ENCODE results near the gene OLFML2A. TPM values are rescaled to one million over a fixed set of nuclear protein-coding genes. Genes with fewer than 3 reads are reported as not detected.
"Not testable (repeated sequence)": the region's sequence is repeated elsewhere in the genome, so short reads cannot be mapped to it uniquely, and the experiment has no call there.

Gene OLFML2A
- total RNA-seq, 2 donors from 2014 or later: not detected

DNA sequence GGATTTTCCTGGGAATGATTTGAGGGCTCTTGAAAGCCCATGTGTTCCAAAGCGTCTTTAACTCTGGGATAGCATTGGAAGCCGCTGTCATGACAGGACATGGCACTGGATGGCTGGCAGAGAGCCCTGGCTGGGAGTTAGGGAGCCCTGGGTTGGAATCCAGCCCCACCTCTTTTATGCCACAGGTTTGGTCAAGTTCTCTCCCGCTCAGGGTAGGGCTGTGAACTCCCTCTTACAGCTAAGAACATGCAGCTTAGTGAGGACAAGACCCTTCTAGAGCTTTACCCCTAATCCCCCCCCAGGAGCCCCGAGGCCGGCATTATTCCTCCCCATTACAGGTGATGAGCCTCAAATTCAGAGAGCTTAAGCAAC, 37.2 kb downstream of the OLFML2A start:
- Mint-ChIP-seq H3K4me3 (no peak overlapping the region), H3K27me3 (ENCODE audit: low read depth) (peaks cover 18% of the 10 kb centered on the region), H3K9me3 (no peaks in the 10 kb centered on the region), H3K4me1 (ENCODE audit: low read depth) (peaks cover 13% of the 10 kb centered on the region), H3K36me3 (ENCODE audit: insufficient read depth in 2 of 2) (no peaks in the 10 kb centered on the region), H3K27ac (no peak overlapping the region)
- no peak for DNase-seq
- no peak for ATAC-seq (replicated peaks in 1 of 2)

DNA sequence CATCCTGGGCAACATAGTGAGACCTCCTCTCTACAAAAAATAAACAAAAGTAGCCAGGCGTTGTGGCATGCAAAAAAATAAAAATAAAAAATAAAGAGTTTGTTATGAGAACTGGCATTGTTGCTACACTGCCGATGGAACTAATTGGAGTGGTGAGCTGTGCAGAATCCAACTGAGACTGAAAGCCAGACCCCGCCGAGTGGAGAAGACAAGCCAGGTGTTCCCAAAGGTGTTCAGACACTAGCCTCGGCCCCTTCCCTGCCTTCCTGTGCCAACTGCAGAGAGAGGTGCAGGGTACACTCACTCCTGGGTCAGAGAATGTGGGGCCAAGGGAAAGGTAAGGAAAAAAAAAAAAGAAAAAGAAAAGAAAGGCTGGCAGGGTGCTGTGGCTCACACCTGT, 38.7 kb downstream of the OLFML2A start:
- H3K4me1 Mint-ChIP-seq (ENCODE audit: low read depth): peaks cover 13% of the 10 kb centered on the region
- no peaks in the 10 kb centered on the region for H3K36me3 Mint-ChIP-seq (ENCODE audit: insufficient read depth in 2 of 2)
- DNase-seq (no peak), ATAC-seq (replicated peaks in 1 of 2) (no peak)
- no peak overlapping the region for H3K27ac Mint-ChIP-seq
- no peaks in the 10 kb centered on the region for H3K9me3 Mint-ChIP-seq
- peaks cover 18% of the 10 kb centered on the region for H3K27me3 Mint-ChIP-seq (ENCODE audit: low read depth)
- H3K4me3 Mint-ChIP-seq: no peak overlapping the region

DNA sequence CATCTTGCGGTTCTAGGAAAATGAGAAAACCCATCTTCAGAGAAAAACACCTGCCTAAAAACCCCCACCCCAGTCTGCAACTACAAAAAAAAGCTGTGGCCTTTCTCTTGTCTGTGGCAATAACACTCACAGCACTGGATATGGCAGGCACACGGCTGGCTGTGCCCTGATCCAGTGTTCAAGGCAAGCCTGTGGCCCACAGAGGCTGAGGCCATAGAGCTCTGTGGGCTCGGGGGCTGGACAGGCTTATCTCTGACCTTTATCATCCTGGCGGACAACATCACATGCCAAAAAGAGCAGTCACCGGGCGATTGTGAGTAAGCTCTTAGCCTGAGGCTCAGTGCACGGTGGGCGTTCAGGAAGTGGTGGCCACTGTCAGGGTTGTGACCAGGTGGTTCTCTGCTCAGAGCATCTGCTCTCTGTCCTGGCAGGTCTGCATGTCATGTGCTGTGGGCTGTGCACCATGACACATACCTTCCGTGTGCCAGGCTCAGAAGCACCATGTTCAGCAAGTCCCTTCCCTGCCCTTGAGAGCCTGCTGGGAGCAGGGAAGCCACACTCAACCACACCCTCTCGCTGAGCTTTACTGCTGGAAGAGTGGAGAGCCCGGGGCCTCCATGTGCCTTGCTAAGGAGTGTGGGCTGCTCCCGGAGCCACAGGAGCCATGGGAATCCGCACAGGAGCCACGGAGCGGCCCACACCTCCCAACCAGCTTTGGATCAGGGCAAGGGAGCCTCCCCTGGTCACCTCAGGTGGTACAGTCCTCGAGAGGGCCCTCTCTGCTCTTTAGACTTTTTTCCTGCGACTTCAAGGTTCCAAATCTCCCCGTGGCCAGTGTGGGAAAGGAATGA, 41.7 kb downstream of the OLFML2A start:
- DNase-seq: peak; percentile 22 to 46
- Mint-ChIP-seq H3K4me3 (peak overlapping the region in 1 of 2 donors; percentile 36), H3K4me1 (ENCODE audit: low read depth) (peaks cover 8% of the 10 kb centered on the region), H3K27ac (no peak overlapping the region), H3K36me3 (ENCODE audit: insufficient read depth in 2 of 2) (no peaks in the 10 kb centered on the region), H3K27me3 (ENCODE audit: low read depth) (peaks cover 18% of the 10 kb centered on the region), H3K9me3 (no peaks in the 10 kb centered on the region)
- peak; percentile 95 to 96 for ATAC-seq (replicated peaks in 1 of 2)

DNA sequence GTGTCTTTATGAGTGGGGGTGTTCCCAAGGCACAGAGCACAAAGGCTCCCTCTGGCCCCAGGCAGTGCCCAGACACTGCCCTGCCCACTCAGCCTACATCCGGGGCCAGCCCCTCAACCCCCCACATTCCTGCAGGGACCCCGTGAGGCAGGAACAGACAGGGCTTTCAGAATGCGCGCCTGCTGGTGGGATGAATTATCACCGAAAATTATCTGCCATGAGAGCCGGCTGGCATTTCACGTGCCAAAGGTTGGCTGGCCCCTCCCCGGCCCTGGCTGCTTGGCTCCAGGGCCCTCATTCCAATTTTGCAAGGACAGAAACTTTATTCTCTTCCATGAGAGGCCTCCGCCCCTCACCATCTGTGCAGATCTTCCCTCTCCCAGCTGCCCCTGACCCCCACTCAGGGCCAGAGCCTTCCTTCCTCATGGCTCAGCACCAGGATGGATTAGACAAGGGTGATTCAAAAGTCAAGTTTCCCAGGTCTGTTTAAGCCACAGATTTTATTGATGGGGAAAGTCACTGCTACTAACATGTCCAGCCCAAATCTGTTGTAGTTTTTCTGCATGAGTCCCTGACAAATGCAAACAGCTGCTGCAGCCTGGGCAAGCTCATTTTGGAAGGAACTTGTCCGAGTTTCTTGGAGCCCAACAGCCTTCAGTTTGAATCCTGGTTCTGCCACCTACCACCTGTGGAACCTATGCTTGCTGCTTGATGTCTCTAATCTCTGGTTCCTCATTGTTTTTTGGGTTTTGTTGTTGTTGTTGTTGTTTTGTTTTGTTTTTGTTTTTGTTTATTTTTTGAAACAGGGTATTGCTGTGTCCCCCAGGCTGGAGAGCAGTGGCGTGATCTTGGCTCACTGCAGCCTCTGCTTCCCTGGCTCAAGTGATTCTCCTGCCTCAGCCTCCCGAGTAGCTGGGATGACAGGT, 44.0 kb downstream of the OLFML2A start:
- Mint-ChIP-seq H3K4me3 (no peak overlapping the region), H3K27ac (no peak overlapping the region), H3K27me3 (ENCODE audit: low read depth) (peaks cover 18% of the 10 kb centered on the region), H3K9me3 (no peaks in the 10 kb centered on the region), H3K4me1 (ENCODE audit: low read depth) (peaks cover 8% of the 10 kb centered on the region), H3K36me3 (ENCODE audit: insufficient read depth in 2 of 2) (no peaks in the 10 kb centered on the region)
- ATAC-seq (replicated peaks in 1 of 2) (no peak), DNase-seq (no peak)

DNA sequence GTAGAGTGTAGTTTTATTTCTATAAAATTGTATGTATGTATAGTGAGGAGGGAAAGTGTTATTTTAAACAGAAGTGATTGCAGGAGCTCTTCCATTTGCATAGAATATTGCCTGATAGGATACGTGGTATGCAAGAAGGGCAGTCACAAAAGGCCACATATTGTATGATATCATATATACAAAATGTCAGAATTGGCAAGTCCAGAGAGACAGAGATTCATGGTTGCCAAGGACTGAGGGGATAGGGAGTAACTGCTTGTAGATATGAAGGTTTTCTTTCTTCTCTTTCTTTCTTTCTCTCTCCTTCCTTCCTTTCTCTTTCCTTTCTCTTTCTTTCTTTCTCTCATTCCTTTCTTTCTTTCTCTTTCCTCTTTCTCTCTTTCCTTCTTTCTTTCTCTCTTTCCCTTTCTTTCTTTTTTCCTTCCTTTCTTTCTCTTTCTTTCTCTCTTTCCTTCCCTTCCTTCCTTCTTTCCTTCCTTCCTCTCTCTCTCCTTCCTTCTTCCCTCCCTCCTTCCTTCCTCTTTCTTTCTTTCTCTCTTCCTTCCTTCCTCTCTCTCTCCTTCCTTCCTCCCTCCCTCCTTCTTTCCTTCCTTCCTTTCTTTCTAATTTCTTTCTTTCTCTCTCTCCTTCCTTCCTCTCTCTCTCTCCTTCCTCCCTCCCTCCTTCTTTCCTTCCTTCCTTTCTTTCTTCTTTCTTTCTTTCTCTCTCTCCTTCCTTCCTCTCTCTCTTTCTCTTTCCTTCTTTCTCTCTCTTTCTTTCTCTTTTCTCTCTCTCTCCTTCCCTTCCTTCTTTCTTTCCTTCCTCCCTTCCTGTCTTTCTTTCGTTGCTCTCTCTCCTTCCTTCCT, 51.8 kb downstream of the OLFML2A start:
- ATAC-seq (replicated peaks in 1 of 2): no peak
- Mint-ChIP-seq H3K27ac (no peak overlapping the region), H3K27me3 (ENCODE audit: low read depth) (peaks cover 8% of the 10 kb centered on the region), H3K9me3 (peaks cover 0 to 2% of the 10 kb centered on the region in 2 donors), H3K36me3 (ENCODE audit: insufficient read depth in 2 of 2) (no peaks in the 10 kb centered on the region), H3K4me3 (no peak overlapping the region), H3K4me1 (ENCODE audit: low read depth) (no peaks in the 10 kb centered on the region)
- no peak for DNase-seq

DNA sequence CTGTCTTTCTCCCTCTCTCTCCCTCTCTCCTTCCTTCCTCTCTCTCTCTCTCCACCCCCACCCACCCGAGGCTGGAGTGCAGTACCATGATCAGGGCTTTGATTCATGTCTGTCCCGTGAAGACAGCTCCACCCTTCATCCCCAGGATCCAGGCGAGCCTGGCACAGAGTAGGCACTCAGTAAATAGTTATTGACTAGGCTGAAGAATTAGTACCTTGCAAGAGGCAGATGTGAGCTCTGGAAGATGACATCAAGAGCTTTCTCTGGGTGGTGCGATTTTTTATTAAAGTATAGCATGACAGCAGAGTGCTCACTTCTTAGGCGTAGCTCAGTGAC, 52.4 kb downstream of the OLFML2A start:
- ATAC-seq (replicated peaks in 1 of 2) (no peak), DNase-seq (no peak)
- no peaks in the 10 kb centered on the region for H3K36me3 Mint-ChIP-seq (ENCODE audit: insufficient read depth in 2 of 2)
- H3K4me1 Mint-ChIP-seq (ENCODE audit: low read depth): no peaks in the 10 kb centered on the region
- H3K4me3 Mint-ChIP-seq: no peak overlapping the region
- no peak overlapping the region for H3K27ac Mint-ChIP-seq
- H3K27me3 Mint-ChIP-seq (ENCODE audit: low read depth): peaks cover 8% of the 10 kb centered on the region
- H3K9me3 Mint-ChIP-seq: peaks cover 0 to 2% of the 10 kb centered on the region in 2 donors

DNA sequence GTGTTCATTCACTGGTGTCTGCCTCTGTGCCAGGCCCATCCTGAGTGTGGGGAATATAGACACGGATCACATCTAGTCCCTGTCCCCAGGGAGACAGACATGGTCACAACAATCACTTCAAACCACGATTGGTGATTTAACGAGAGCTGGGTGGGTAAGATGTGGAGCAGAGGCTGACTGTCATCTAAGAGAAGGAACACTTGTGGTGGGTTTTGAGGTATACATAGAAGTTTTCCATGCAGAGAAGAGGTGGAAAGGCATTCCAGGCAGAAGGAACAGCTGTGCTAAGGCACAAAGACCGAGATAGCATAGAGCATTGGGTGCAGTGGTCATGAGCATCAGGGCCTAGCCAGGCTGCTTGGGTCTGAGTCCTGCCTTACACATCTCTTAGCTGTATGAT, 53.7 kb downstream of the OLFML2A start:
- no peaks in the 10 kb centered on the region for H3K36me3 Mint-ChIP-seq (ENCODE audit: insufficient read depth in 2 of 2)
- H3K27me3 Mint-ChIP-seq (ENCODE audit: low read depth): peaks cover 9% of the 10 kb centered on the region
- H3K27ac Mint-ChIP-seq: no peak overlapping the region
- H3K4me3 Mint-ChIP-seq: no peak overlapping the region
- ATAC-seq (replicated peaks in 1 of 2) (no peak), DNase-seq (no peak)
- no peaks in the 10 kb centered on the region for H3K4me1 Mint-ChIP-seq (ENCODE audit: low read depth)
- H3K9me3 Mint-ChIP-seq: peaks cover 0 to 2% of the 10 kb centered on the region in 2 donors

DNA sequence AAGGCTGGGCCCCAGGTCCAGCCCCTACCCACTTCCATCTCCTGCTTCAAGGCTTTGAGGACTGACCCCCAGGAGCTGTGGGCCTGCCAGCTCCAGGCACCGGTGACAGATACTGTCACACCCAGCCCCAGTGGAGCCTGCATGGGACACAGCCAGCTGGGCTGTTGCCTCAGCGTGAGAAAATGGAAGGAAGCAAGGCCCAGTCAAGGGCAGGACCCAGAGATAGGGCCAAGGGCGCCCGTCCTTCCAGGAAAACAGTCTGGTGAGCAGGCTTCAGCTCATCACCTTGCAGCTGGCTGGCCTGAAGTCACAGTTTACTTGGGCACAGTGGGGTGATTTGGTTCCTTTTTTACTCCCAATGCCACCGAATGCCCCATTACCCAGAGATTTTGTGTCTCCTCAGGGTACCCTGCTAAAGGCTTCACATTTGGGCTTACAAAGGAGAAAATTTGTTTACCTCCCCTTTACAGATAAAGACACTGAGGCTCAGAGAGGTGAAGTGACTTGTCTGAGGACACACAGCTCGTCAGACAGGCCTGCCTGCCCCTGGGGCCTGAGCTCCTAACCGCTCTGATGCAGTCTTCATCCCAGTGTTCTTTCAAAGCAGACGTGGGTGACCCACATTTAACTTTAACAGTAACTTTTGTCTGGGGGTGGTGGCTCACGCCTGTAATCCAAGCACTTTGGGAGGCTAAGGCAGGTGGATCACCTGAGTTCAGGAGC, 54.9 kb downstream of the OLFML2A start:
- Mint-ChIP-seq H3K27me3 (ENCODE audit: low read depth) (peaks cover 14% of the 10 kb centered on the region), H3K4me1 (ENCODE audit: low read depth) (no peaks in the 10 kb centered on the region), H3K4me3 (no peak overlapping the region), H3K36me3 (ENCODE audit: insufficient read depth in 2 of 2) (no peaks in the 10 kb centered on the region), H3K9me3 (no peaks in the 10 kb centered on the region), H3K27ac (no peak overlapping the region)
- DNase-seq (no peak), ATAC-seq (replicated peaks in 1 of 2) (no peak)

DNA sequence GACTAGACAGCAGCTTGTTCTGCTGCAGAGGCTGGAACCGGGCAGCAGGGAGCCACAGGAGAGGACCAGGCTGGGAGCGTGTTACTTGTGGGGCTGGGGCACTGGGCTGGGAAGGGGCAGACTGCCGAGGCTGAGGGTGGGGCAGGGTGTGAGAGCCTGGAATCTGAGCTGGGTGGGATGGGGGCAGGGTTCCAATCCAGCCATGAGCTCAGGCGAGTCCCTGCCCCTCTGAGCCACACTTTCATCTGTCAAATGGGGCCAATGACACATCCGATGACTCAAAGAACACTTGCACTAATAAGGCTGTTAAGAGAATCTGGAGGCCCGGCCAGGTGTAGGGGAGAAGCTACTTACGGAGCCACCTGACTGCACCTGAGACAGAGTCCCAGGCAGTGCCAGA, 57.7 kb downstream of the OLFML2A start:
- H3K4me1 Mint-ChIP-seq (ENCODE audit: low read depth): no peaks in the 10 kb centered on the region
- H3K27ac Mint-ChIP-seq: no peak overlapping the region
- no peak for DNase-seq
- no peak for ATAC-seq (replicated peaks in 1 of 2)
- H3K27me3 Mint-ChIP-seq (ENCODE audit: low read depth): peaks cover 34% of the 10 kb centered on the region
- no peak overlapping the region for H3K4me3 Mint-ChIP-seq
- no peaks in the 10 kb centered on the region for H3K36me3 Mint-ChIP-seq (ENCODE audit: insufficient read depth in 2 of 2)
- no peaks in the 10 kb centered on the region for H3K9me3 Mint-ChIP-seq

DNA sequence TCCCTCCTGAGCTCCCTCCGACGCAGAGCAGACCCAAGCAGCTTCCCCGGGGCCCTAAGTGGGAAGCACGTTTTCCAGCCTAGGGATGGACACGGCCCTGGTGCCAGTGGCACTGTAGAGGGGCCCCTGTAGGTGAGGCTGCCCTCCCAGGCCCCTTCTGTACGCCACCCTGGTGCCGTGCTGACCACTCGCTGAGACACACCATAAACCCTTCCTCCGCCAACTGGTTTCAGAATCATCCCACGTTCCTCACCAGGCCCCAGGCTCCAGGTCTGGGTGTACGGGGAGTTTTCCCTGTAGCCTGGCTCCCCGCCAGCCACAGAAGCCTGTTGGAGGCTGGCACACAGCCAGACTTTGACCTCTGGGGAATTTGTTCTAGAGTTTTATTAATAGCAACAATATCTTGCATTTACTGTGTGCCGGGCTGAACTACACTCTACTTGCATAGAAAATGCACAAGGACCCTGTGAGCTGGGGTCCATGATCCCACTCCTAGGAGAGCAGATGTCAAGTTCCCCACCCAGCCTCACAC, 58.2 kb downstream of the OLFML2A start:
- DNase-seq: no peak
- H3K27me3 Mint-ChIP-seq (ENCODE audit: low read depth): peaks cover 35% of the 10 kb centered on the region
- H3K4me3 Mint-ChIP-seq: no peak overlapping the region
- no peaks in the 10 kb centered on the region for H3K4me1 Mint-ChIP-seq (ENCODE audit: low read depth)
- H3K36me3 Mint-ChIP-seq (ENCODE audit: insufficient read depth in 2 of 2): no peaks in the 10 kb centered on the region
- no peak for ATAC-seq (replicated peaks in 1 of 2)
- no peak overlapping the region for H3K27ac Mint-ChIP-seq
- H3K9me3 Mint-ChIP-seq: no peaks in the 10 kb centered on the region

DNA sequence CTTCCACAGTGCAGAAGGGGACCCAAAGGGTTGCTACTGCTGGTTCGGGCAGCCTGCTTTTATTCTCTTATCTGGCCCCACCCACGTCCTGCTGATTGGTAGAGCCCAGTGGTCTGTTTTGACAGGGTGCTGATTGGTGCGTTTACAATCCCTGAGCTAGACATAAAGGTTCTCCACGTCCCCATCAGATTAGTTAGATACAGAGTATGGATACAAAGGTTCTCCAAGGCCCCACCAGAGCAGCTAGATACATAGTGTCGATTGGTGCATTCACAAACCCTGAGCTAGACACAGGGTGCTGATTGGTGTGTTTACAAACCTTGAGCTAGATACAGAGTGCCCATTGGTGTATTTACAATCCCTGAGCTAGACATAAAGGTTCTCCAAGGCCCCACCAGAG, 61.2 kb downstream of the OLFML2A start:
- H3K27me3 Mint-ChIP-seq (ENCODE audit: low read depth): peaks cover 27% of the 10 kb centered on the region
- not testable (repeated sequence) for ATAC-seq (replicated peaks in 1 of 2); H3K4me3 Mint-ChIP-seq; H3K27ac Mint-ChIP-seq; H3K36me3 Mint-ChIP-seq (ENCODE audit: insufficient read depth in 2 of 2); DNase-seq; H3K9me3 Mint-ChIP-seq; H3K4me1 Mint-ChIP-seq (ENCODE audit: low read depth)

DNA sequence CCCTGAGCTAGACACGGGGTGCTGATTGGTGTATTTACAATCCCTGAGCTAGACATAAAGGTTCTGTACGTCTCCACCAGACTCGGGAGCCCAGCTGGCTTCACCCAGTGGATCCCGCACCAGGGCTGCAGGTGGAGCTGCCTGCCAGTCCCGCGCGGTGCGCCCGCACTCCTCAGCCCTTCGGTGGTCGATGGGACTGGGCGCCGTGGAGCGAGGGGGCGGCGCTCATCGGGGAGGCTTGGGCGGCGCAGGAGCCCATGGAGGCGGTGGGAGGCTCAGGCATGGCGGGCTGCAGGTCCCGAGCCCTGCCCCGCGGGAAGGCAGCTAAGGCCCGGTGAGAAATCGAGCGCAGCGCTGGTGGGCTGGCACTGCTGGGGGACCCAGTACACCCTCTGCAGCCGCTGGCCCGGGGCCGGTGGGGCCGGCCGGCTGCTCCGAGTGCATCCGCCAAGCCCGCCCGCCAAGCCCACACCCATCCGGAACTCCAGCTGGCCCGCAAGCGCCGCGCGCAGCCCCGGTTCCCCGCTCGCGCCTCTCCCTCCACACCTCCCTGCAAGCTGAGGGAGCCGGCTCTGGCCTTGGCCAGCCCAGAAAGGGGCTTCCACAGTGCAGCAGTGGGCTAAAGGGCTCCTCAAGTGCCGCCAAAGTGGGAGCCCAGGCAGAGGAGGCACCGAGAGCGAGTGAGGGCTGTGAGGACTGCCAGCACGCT, 61.8 kb downstream of the OLFML2A start:
- H3K27me3 Mint-ChIP-seq (ENCODE audit: low read depth): peaks cover 27% of the 10 kb centered on the region
- not testable (repeated sequence) for H3K27ac Mint-ChIP-seq; ATAC-seq (replicated peaks in 1 of 2); H3K4me1 Mint-ChIP-seq (ENCODE audit: low read depth); H3K9me3 Mint-ChIP-seq; DNase-seq; H3K4me3 Mint-ChIP-seq; H3K36me3 Mint-ChIP-seq (ENCODE audit: insufficient read depth in 2 of 2)
